RWPE2 (cell line): ENCODE data around the gene LUZP1.

Experiments
- ATAC-seq: fragments of 200-7000 bp; cut with Tn5 transposase; 3 replicates; pipeline ENCODE4 v1.9.1; 2021; ENCODE audit warnings: low read depth
- DNase-seq: peaks from one replicate; pipeline ENCODE4 v3.0.0-alpha.2; 2020; ENCODE audit warnings: low spot score
- H3K27ac ChIP-seq: fragments of 450-650 bp; 2 replicates; pipeline ENCODE4 v1.5.1; 2017; ENCODE audit warnings: mild to moderate bottlenecking; ENCODE audit not compliant: poor library complexity, severe bottlenecking
- H3K27me3 ChIP-seq: fragments of 250-450 bp; sonication (Bioruptor Pico); 2 replicates; pipeline ENCODE4 v1.5.1; 2021; ENCODE audit warnings: mild to moderate bottlenecking, moderate library complexity; ENCODE audit not compliant: insufficient read depth, poor library complexity, severe bottlenecking
- H3K36me3 ChIP-seq: fragments of 250-450 bp; sonication (Bioruptor Pico); 2 replicates; pipeline ENCODE4 v1.5.1; 2020; ENCODE audit warnings: low read depth, mild to moderate bottlenecking, moderate library complexity
- H3K4me1 ChIP-seq: fragments of 250-450 bp; sonication (Bioruptor Pico); 2 replicates; pipeline ENCODE4 v1.5.1; 2021; ENCODE audit warnings: mild to moderate bottlenecking, moderate library complexity; ENCODE audit not compliant: insufficient read depth, poor library complexity, severe bottlenecking
- H3K4me3 ChIP-seq: fragments of 250-450 bp; sonication (Bioruptor Pico); 2 replicates; pipeline ENCODE4 v1.5.1; 2021; ENCODE audit warnings: mild to moderate bottlenecking, moderate library complexity; ENCODE audit not compliant: severe bottlenecking
- H3K9me3 ChIP-seq: fragments of 250-450 bp; sonication (Bioruptor Pico); 2 replicates; pipeline ENCODE4 v1.5.1; 2021; ENCODE audit warnings: mild to moderate bottlenecking, moderate library complexity; ENCODE audit not compliant: severe bottlenecking
- CTCF ChIP-seq: fragments of 450-650 bp; IDR thresholded peaks from one replicate; pipeline ENCODE4 v1.5.1; 2017; ENCODE audit warnings: mild to moderate bottlenecking, moderate library complexity; ENCODE audit not compliant: poor library complexity, severe bottlenecking

The LUZP1 gene

DNA sequence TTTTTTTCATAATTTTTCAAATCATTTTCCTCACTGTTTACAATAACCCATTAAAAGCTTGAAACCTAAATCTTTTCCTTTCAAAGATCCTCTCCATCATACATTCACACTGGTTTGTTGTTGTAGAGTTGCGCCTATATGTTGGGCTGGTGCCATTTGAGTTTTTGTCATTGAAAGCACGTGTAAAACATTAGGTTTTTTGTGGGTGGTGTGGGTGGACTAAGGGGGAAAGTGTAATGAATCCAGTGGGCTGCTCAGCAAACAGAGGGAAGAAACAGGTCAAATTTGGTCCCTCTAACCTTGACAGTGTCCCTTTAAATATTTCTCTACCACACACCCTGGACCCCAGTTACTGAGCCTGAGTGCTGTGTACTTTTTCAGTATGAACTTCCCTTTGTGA is 102.6 kb downstream of the LUZP1 start:
- no peak for TF ChIP-seq CTCF
- H3K4me1 ChIP-seq, result no peaks in the 10 kb centered on the region
- no peaks in the 10 kb centered on the region for H3K27me3 ChIP-seq
- no peak overlapping the region for H3K4me3 ChIP-seq
- peaks cover 95% of the 10 kb centered on the region for H3K36me3 ChIP-seq
- ATAC-seq, result no peak
- H3K9me3 ChIP-seq, result no peaks in the 10 kb centered on the region
- DNase-seq, result no peak
- no peak overlapping the region for H3K27ac ChIP-seq

- Histone ChIP-seq H3K27ac (no peak overlapping the region), H3K4me3 (no peak overlapping the region), H3K9me3 (no peaks in the 10 kb centered on the region), H3K4me1 (no peaks in the 10 kb centered on the region), H3K36me3 (peaks cover 95% of the 10 kb centered on the region), H3K27me3 (no peaks in the 10 kb centered on the region)
- DNase-seq, result no peak
- no peak for ATAC-seq
- no peak for TF ChIP-seq CTCF
Measured at GRCh38 chr1:23065385-23065784, 103.3 kb downstream of the LUZP1 start.

DNA sequence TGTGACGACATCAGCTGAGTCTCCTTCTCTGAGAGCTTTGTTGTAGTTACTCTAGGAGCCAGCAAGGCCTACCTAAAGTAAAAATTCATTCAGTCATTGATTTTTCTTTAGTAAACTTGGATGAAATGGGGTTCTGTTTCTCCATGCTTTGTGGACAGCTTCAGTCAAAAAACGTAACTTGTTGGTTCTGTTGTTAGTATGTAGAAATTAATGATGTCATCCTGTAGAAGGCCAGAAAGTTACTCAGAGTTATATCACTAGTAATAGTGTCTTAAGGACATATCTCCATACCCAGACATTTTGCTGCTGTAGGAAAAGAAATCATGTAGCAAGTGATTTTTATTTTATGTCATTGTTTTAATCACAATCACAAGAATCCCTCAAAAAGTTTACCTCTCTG is 106.4 kb downstream of the LUZP1 start:
- no peak for ATAC-seq
- TF ChIP-seq CTCF, result no peak
- peaks cover 95% of the 10 kb centered on the region for H3K36me3 ChIP-seq

GRCh38 chr1:23057301-23057700 is 111.4 kb downstream of the LUZP1 start:
- H3K27ac ChIP-seq, result no peak overlapping the region
- H3K4me1 ChIP-seq, result no peaks in the 10 kb centered on the region
- H3K27me3 ChIP-seq, result no peaks in the 10 kb centered on the region
- H3K9me3 ChIP-seq, result no peaks in the 10 kb centered on the region
- ATAC-seq, result no peak
- no peak for DNase-seq
- no peak overlapping the region for H3K4me3 ChIP-seq
- no peak for TF ChIP-seq CTCF
- peaks cover 99% of the 10 kb centered on the region for H3K36me3 ChIP-seq

More for the DNA sequence above, 106.4 kb downstream of the LUZP1 start:
- no peaks in the 10 kb centered on the region for H3K4me1 ChIP-seq
- no peak overlapping the region for H3K27ac ChIP-seq
- DNase-seq, result no peak
- no peaks in the 10 kb centered on the region for H3K9me3 ChIP-seq
- no peaks in the 10 kb centered on the region for H3K27me3 ChIP-seq
- no peak overlapping the region for H3K4me3 ChIP-seq

DNA sequence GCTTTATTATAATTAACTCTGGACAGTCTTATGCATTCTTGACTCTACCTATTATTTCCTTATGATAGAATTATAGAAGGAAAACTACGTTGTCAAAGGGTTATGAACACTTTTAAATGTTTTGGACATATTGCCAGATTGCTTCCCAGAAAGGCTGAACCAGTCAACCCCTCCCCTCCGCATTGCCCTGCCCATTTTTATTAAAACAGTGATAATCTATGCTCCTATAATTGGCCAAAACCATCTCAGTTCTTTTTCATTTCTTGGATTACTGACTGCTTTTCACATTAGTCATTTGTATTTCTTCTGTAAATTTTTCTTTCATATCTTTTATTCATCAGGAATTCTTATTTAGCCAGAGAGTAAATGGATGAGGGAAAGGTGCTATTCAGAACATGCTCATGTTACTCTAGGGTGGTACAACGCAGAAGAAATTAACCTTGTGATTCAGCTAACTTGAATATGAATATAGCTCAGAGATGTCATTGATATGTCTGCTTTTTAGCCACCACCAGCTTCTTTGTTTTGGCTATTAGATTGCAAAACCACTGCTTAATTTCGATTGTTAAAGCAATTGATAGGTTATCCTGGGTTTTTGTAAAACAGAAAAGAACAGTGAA is 117.3 kb downstream of the LUZP1 start:
- H3K4me1 ChIP-seq, result peaks cover 5% of the 10 kb centered on the region
- no peak for TF ChIP-seq CTCF
- DNase-seq, result no peak
- H3K36me3 ChIP-seq, result peaks cover 82% of the 10 kb centered on the region
- no peaks in the 10 kb centered on the region for H3K27me3 ChIP-seq
- no peak overlapping the region for H3K27ac ChIP-seq
- ATAC-seq, result no peak
- H3K9me3 ChIP-seq, result no peaks in the 10 kb centered on the region
- H3K4me3 ChIP-seq, result no peak overlapping the region
